A549 (cell line): ENCODE results near the gene CDK5RAP2.

ENCODE experiments used
- BHLHE40 ChIP-seq: IDR thresholded peaks from 2 replicates; pipeline ENCODE4 v1.6.1; 2012; ENCODE audit warnings: low read depth, low read length, inconsistent platforms
- CHD4 ChIP-seq: fragments of 200-600 bp; sonication (generic); IDR thresholded peaks from 2 replicates; pipeline ENCODE4 v1.6.1; 2016; ENCODE audit warnings: antibody characterized with exemption, mild to moderate bottlenecking, borderline replicate concordance
- CTCF ChIP-seq: fragments of >200 bp; sonication (Bioruptor Twin); formaldehyde crosslinking; IDR thresholded peaks from 3 replicates; pipeline ENCODE4 v1.5.1; 2016
- ELK1 ChIP-seq: fragments of 150-350 bp; IDR thresholded peaks from 2 replicates; pipeline ENCODE4 v1.6.1; 2014; ENCODE audit warnings: low read depth, mild to moderate bottlenecking, low read length
- NFE2L2 ChIP-seq: fragments of 150-350 bp; conservative IDR thresholded peaks from 2 replicates; pipeline ENCODE4 v1.6.1; 2014; ENCODE audit warnings: low read length
- POLR2A ChIP-seq: IDR thresholded peaks from 2 replicates; pipeline ENCODE4 v1.6.1; 2012; ENCODE audit warnings: mild to moderate bottlenecking, low read length
- RAD21 ChIP-seq, 2 experiments: fragments of >200 bp in 1 of 2; sonication (Bioruptor Twin) in 1 of 2; formaldehyde crosslinking in 1 of 2; IDR thresholded peaks in 1 of 2; conservative IDR thresholded peaks in 1 of 2; 2 replicates in 1 of 2; 3 replicates in 1 of 2; pipeline ENCODE4 v1.6.1; 2012 to 2018; ENCODE audit warnings: inconsistent platforms in 1 of 2
- ZFP36 ChIP-seq: fragments of 450-650 bp; IDR thresholded peaks from 2 replicates; pipeline ENCODE4 v1.6.1; 2014; ENCODE audit warnings: borderline replicate concordance; ENCODE audit not compliant: partially characterized antibody
- TF ChIP-seq, protein P1 (sequence below): fragments of 200-600 bp; sonication (generic); IDR thresholded peaks from 2 replicates; pipeline ENCODE4 v1.6.1; 2016; ENCODE audit warnings: antibody characterized with exemption, mild to moderate bottlenecking, moderate library complexity

GRCh38 chr9:120536094-120536493 lies 43.9 kb downstream of the CDK5RAP2 start:
- TF ChIP-seq CTCF (no peak), POLR2A (no peak), CHD4 (no peak), ZFP36 (no peak), NFE2L2 (no peak), ELK1 (no peak), RAD21 (conservative IDR thresholded peaks at IDR 0.05 in 1 of 2, IDR thresholded peaks at IDR 0.05 in 1 of 2) (no peak), BHLHE40 (no peak)
- TF ChIP-seq, protein P1, sequence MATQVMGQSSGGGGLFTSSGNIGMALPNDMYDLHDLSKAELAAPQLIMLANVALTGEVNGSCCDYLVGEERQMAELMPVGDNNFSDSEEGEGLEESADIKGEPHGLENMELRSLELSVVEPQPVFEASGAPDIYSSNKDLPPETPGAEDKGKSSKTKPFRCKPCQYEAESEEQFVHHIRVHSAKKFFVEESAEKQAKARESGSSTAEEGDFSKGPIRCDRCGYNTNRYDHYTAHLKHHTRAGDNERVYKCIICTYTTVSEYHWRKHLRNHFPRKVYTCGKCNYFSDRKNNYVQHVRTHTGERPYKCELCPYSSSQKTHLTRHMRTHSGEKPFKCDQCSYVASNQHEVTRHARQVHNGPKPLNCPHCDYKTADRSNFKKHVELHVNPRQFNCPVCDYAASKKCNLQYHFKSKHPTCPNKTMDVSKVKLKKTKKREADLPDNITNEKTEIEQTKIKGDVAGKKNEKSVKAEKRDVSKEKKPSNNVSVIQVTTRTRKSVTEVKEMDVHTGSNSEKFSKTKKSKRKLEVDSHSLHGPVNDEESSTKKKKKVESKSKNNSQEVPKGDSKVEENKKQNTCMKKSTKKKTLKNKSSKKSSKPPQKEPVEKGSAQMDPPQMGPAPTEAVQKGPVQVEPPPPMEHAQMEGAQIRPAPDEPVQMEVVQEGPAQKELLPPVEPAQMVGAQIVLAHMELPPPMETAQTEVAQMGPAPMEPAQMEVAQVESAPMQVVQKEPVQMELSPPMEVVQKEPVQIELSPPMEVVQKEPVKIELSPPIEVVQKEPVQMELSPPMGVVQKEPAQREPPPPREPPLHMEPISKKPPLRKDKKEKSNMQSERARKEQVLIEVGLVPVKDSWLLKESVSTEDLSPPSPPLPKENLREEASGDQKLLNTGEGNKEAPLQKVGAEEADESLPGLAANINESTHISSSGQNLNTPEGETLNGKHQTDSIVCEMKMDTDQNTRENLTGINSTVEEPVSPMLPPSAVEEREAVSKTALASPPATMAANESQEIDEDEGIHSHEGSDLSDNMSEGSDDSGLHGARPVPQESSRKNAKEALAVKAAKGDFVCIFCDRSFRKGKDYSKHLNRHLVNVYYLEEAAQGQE = no peak
